ENCODE data around the gene GNG12. TPM values are rescaled to one million over a fixed set of nuclear protein-coding genes. Genes with fewer than 3 reads are reported as not detected.

Gene GNG12
- not detected for total RNA-seq
- not detected for polyA plus RNA-seq

GRCh38 chr1:67832737-67833601 lies at the start of gene GNG12:
Gene GNG12 (minus strand): TSS chr1:67833467. CDS start chr1:67707686, 125,781 bp downstream.
- H3K4me1 Mint-ChIP-seq: peaks cover 10 to 19% (median 11%) of the 10 kb centered on the region in 4 donors

GRCh38 chr1:67882196-67882958 lies 49.1 kb upstream of the GNG12 start:
- ChIA-PET POLR2A (ENCODE audit: partially characterized antibody) (no interaction called here), CTCF (ENCODE audit: partially characterized antibody) (no interaction called here)
- intact Hi-C loops (cut with micrococcal nuclease): no loop called here
- H3K27ac Mint-ChIP-seq: no peak overlapping the region
- no peak overlapping the region for H3K4me3 Mint-ChIP-seq
- Histone ChIP-seq H3K27ac (ENCODE audit: low read depth, low read length) (no peak overlapping the region), H3K9me3 (ENCODE audit: control insufficient read depth in 1 of 2, low read length in 2 of 2) (no peaks in the 10 kb centered on the region), H3K36me3 (ENCODE audit: insufficient read depth, low read length) (no peaks in the 10 kb centered on the region), H3K27me3 (ENCODE audit: insufficient read depth, low read length) (no peaks in the 10 kb centered on the region), H3K4me1 (ENCODE audit: insufficient read depth, low read length) (no peaks in the 10 kb centered on the region), H3K4me3 (ENCODE audit: low read length in 2 of 2) (no peak overlapping the region)
- DNase-seq: no peak
- H3K27me3 Mint-ChIP-seq: peaks cover 9 to 12% of the 10 kb centered on the region in 2 donors
- no peaks in the 10 kb centered on the region for H3K36me3 Mint-ChIP-seq
- H3K4me1 Mint-ChIP-seq: no peaks in the 10 kb centered on the region
- H3K9me3 Mint-ChIP-seq: peaks cover 0 to 4% (median 0%) of the 10 kb centered on the region in 8 donors

More at GRCh38 chr1:67832737-67833601, at the start of gene GNG12:
- no peaks in the 10 kb centered on the region for H3K36me3 ChIP-seq (ENCODE audit: insufficient read depth, low read length)
- H3K4me1 ChIP-seq (ENCODE audit: insufficient read depth, low read length): peaks cover 21% of the 10 kb centered on the region
- H3K9me3 ChIP-seq (ENCODE audit: control insufficient read depth in 1 of 2, low read length in 2 of 2): no peaks in the 10 kb centered on the region
- H3K9me3 Mint-ChIP-seq: peaks cover 0 to 4% (median 0%) of the 10 kb centered on the region in 8 donors
- ChIA-PET CTCF (ENCODE audit: partially characterized antibody) (interaction anchor here (1.1 kb wide), 1 partner anchor 18 kb away, joined by 3 read pairs; no protein-coding TSS in a partner anchor), POLR2A (ENCODE audit: partially characterized antibody) (no interaction called here)
- H3K36me3 Mint-ChIP-seq: no peaks in the 10 kb centered on the region
- H3K4me3 Mint-ChIP-seq: peak within 1 kb of the TSS; percentile 70 to 88 (median 79)
- H3K27me3 ChIP-seq (ENCODE audit: insufficient read depth, low read length): peaks cover 32% of the 10 kb centered on the region
- no peak within 1 kb of the TSS for H3K27ac Mint-ChIP-seq
- no peak for DNase-seq
- H3K27ac ChIP-seq (ENCODE audit: low read depth, low read length): no peak within 1 kb of the TSS
- peaks cover 39 to 41% of the 10 kb centered on the region in 2 donors for H3K27me3 Mint-ChIP-seq
- peak within 1 kb of the TSS; percentile 7 to 39 for H3K4me3 ChIP-seq (ENCODE audit: low read length in 2 of 2)
- intact Hi-C loops (cut with micrococcal nuclease): no loop called here

GRCh38 chr1:67880056-67880601 lies 46.9 kb upstream of the GNG12 start:
- Mint-ChIP-seq H3K27me3 (peaks cover 11 to 12% of the 10 kb centered on the region in 2 donors), H3K27ac (no peak overlapping the region), H3K4me1 (no peaks in the 10 kb centered on the region), H3K36me3 (no peaks in the 10 kb centered on the region), H3K4me3 (no peak overlapping the region), H3K9me3 (peaks cover 0 to 6% (median under 1%) of the 10 kb centered on the region in 8 donors)
- H3K27me3 ChIP-seq (ENCODE audit: insufficient read depth, low read length): no peaks in the 10 kb centered on the region
- no peak overlapping the region for H3K27ac ChIP-seq (ENCODE audit: low read depth, low read length)
- POLR2A ChIA-PET (ENCODE audit: partially characterized antibody): no interaction called here
- no peaks in the 10 kb centered on the region for H3K9me3 ChIP-seq (ENCODE audit: control insufficient read depth in 1 of 2, low read length in 2 of 2)
- no peak for DNase-seq
- intact Hi-C loops (cut with micrococcal nuclease): no loop called here
- no peaks in the 10 kb centered on the region for H3K36me3 ChIP-seq (ENCODE audit: insufficient read depth, low read length)
- no peaks in the 10 kb centered on the region for H3K4me1 ChIP-seq (ENCODE audit: insufficient read depth, low read length)
- H3K4me3 ChIP-seq (ENCODE audit: low read length in 2 of 2): no peak overlapping the region
- CTCF ChIA-PET (ENCODE audit: partially characterized antibody): no interaction called here

- POLR2A ChIA-PET (ENCODE audit: partially characterized antibody): no interaction called here
- H3K4me1 Mint-ChIP-seq: no peaks in the 10 kb centered on the region
Observed at GRCh38 chr1:67879485-67879884, 46.2 kb upstream of the GNG12 start.

GRCh38 chr1:67874501-67875111 lies 41.3 kb upstream of the GNG12 start:
- Histone ChIP-seq H3K27ac (ENCODE audit: low read depth, low read length) (no peak overlapping the region), H3K36me3 (ENCODE audit: insufficient read depth, low read length) (no peaks in the 10 kb centered on the region), H3K9me3 (ENCODE audit: control insufficient read depth in 1 of 2, low read length in 2 of 2) (no peaks in the 10 kb centered on the region), H3K4me1 (ENCODE audit: insufficient read depth, low read length) (no peaks in the 10 kb centered on the region), H3K4me3 (ENCODE audit: low read length in 2 of 2) (no peak overlapping the region), H3K27me3 (ENCODE audit: insufficient read depth, low read length) (no peaks in the 10 kb centered on the region)
- Mint-ChIP-seq H3K9me3 (peaks cover 2 to 9% (median 5%) of the 10 kb centered on the region in 8 donors), H3K27me3 (peaks cover 10 to 14% of the 10 kb centered on the region in 2 donors), H3K4me1 (no peaks in the 10 kb centered on the region), H3K36me3 (no peaks in the 10 kb centered on the region), H3K4me3 (no peak overlapping the region), H3K27ac (no peak overlapping the region)
- ChIA-PET CTCF (ENCODE audit: partially characterized antibody) (no interaction called here), POLR2A (ENCODE audit: partially characterized antibody) (no interaction called here)
- intact Hi-C loops (cut with micrococcal nuclease): no loop called here
- DNase-seq: no peak

More at GRCh38 chr1:67879485-67879884, 46.2 kb upstream of the GNG12 start:
- no peak overlapping the region for H3K27ac Mint-ChIP-seq
- H3K36me3 ChIP-seq (ENCODE audit: insufficient read depth, low read length): no peaks in the 10 kb centered on the region
- H3K9me3 Mint-ChIP-seq: peaks cover 0 to 8% (median 1%) of the 10 kb centered on the region in 8 donors
- CTCF ChIA-PET (ENCODE audit: partially characterized antibody): no interaction called here
- no peaks in the 10 kb centered on the region for H3K36me3 Mint-ChIP-seq
- DNase-seq: no peak
- no peak overlapping the region for H3K4me3 ChIP-seq (ENCODE audit: low read length in 2 of 2)
- no peak overlapping the region for H3K4me3 Mint-ChIP-seq
- H3K27ac ChIP-seq (ENCODE audit: low read depth, low read length): no peak overlapping the region
- H3K27me3 ChIP-seq (ENCODE audit: insufficient read depth, low read length): no peaks in the 10 kb centered on the region
- intact Hi-C loops (cut with micrococcal nuclease): no loop called here
- H3K4me1 ChIP-seq (ENCODE audit: insufficient read depth, low read length): no peaks in the 10 kb centered on the region
- H3K9me3 ChIP-seq (ENCODE audit: control insufficient read depth in 1 of 2, low read length in 2 of 2): no peaks in the 10 kb centered on the region
- peaks cover 12% of the 10 kb centered on the region in 2 donors for H3K27me3 Mint-ChIP-seq

- H3K27ac Mint-ChIP-seq: no peak overlapping the region
- no peaks in the 10 kb centered on the region for H3K36me3 Mint-ChIP-seq
- POLR2A ChIA-PET (ENCODE audit: partially characterized antibody): no interaction called here
- Histone ChIP-seq H3K36me3 (ENCODE audit: insufficient read depth, low read length) (no peaks in the 10 kb centered on the region), H3K27me3 (ENCODE audit: insufficient read depth, low read length) (no peaks in the 10 kb centered on the region), H3K4me1 (ENCODE audit: insufficient read depth, low read length) (no peaks in the 10 kb centered on the region), H3K9me3 (ENCODE audit: control insufficient read depth in 1 of 2, low read length in 2 of 2) (no peaks in the 10 kb centered on the region), H3K4me3 (ENCODE audit: low read length in 2 of 2) (no peak overlapping the region), H3K27ac (ENCODE audit: low read depth, low read length) (no peak overlapping the region)
- no peak for DNase-seq
- CTCF ChIA-PET (ENCODE audit: partially characterized antibody): no interaction called here
- no peaks in the 10 kb centered on the region for H3K4me1 Mint-ChIP-seq
- intact Hi-C loops (cut with micrococcal nuclease): no loop called here
- H3K4me3 Mint-ChIP-seq: no peak overlapping the region
- peaks cover 0 to 5% (median 3%) of the 10 kb centered on the region in 8 donors for H3K9me3 Mint-ChIP-seq
- peaks cover 8 to 19% of the 10 kb centered on the region in 2 donors for H3K27me3 Mint-ChIP-seq
Observed at GRCh38 chr1:67869233-67869632, 36.0 kb upstream of the GNG12 start.

GRCh38 chr1:67863637-67864036 lies 30.4 kb upstream of the GNG12 start:
- CTCF ChIA-PET (ENCODE audit: partially characterized antibody): no interaction called here
- no peaks in the 10 kb centered on the region for H3K27me3 ChIP-seq (ENCODE audit: insufficient read depth, low read length)
- H3K36me3 ChIP-seq (ENCODE audit: insufficient read depth, low read length): no peaks in the 10 kb centered on the region
- no peaks in the 10 kb centered on the region for H3K9me3 Mint-ChIP-seq
- H3K4me1 ChIP-seq (ENCODE audit: insufficient read depth, low read length): no peaks in the 10 kb centered on the region
- no peak overlapping the region for H3K4me3 Mint-ChIP-seq
- H3K4me3 ChIP-seq (ENCODE audit: low read length in 2 of 2): no peak overlapping the region
- H3K4me1 Mint-ChIP-seq: no peaks in the 10 kb centered on the region
- H3K27ac Mint-ChIP-seq: no peak overlapping the region
- no peak for DNase-seq
- H3K36me3 Mint-ChIP-seq: no peaks in the 10 kb centered on the region
- H3K27me3 Mint-ChIP-seq: peaks cover 6 to 18% of the 10 kb centered on the region in 2 donors
- POLR2A ChIA-PET (ENCODE audit: partially characterized antibody): no interaction called here
- no peaks in the 10 kb centered on the region for H3K9me3 ChIP-seq (ENCODE audit: control insufficient read depth in 1 of 2, low read length in 2 of 2)
- intact Hi-C loops (cut with micrococcal nuclease): no loop called here
- H3K27ac ChIP-seq (ENCODE audit: low read depth, low read length): no peak overlapping the region

Data from CD4-positive, alpha-beta memory T cell (primary cell).